RPMI7951 (cell line): ENCODE data around the gene GZF1. TPM values are rescaled to one million over a fixed set of nuclear protein-coding genes. Genes with fewer than 3 reads are reported as not detected.

Experiments
- DNase-seq: peaks from one replicate; pipeline ENCODE4 v3.0.0-alpha.2; 2012; ENCODE audit warnings: low read depth
- total RNA-seq: library from RNA; depleted of rRNA; stranded (reverse); fragments of >200 nt; shearing (Covaris generic); gene quantifications from 2 replicates; pipeline ENCODE4 v1.2.3, GENCODE V29; 2014; rRNA removed

GZF1 gene
- total RNA-seq, 1 experiment from 2014 or later = 16.2 TPM

GRCh38 chr20:23407781-23408464, 45.9 kb downstream of the GZF1 start:
- no peak for DNase-seq

DNA sequence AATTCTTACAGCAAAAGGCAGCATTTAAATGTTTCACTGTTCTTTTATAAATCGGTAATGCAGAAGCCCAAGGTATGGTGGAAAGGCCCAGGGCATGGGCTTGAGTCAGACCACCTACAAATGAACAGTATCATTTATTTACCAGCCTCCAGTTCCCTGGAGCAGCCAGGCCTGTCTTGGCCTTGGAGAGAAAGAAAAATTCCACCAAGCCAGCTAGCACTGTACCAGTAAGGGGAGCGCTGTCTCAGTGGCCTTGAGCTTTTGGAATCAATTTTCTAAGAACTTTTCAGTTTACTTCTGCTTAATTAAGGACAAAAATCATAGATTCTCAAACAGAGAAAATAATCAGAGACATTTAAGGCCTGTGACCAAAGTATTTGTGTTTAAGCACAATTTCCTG, 47.0 kb downstream of the GZF1 start:
- DNase-seq = no peak

DNA sequence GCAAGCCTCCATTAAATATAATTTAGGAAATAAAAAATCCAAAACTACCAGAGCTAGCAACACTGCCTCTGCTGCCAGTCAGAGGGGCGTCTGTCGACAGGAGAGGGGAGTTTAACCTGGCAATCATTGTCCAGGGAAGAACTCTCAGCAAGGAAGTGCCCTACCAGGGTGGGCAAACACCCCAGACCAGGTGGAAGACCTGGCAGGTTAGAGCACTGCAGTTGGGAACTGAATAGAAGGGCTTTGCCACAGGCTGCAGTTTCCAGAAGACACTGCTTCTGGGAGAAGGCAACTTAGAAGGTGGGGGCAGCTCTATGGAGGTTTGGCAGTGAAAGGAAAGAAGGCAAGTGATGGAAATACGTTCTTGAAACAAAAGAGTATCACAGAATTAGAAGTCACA, 47.8 kb downstream of the GZF1 start:
- DNase-seq = no peak

- no peak for DNase-seq
Observed at GRCh38 chr20:23410916-23411695, 49.1 kb downstream of the GZF1 start.

GRCh38 chr20:23412026-23412425, 50.0 kb downstream of the GZF1 start:
- no peak for DNase-seq

- DNase-seq = no peak
Observed at GRCh38 chr20:23413862-23414422, 52.0 kb downstream of the GZF1 start.

GRCh38 chr20:23414526-23415188, 52.7 kb downstream of the GZF1 start:
- no peak for DNase-seq

- DNase-seq = no peak
Observed at GRCh38 chr20:23415555-23415954, 53.6 kb downstream of the GZF1 start.

- peak; percentile 38 for DNase-seq
Observed at GRCh38 chr20:23415959-23416583, 54.1 kb downstream of the GZF1 start.

GRCh38 chr20:23417861-23418260, 55.9 kb downstream of the GZF1 start:
- DNase-seq = no peak

DNA sequence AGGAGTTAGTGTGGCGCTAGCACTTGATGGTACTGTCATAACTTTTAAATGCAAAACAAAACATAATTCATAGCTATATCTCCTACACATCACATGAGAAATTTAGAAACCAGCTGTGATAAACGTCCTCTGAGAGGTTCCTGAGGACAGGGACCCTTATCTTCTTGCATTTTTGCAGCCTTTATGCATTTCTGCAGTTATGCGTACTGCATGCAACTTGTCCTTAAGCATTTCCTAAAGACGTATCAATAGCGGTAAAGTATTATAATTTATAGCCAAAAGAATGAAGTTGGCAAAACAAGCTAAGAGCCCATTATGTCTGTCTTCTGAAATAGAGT, 57.6 kb downstream of the GZF1 start:
- DNase-seq = no peak

DNA sequence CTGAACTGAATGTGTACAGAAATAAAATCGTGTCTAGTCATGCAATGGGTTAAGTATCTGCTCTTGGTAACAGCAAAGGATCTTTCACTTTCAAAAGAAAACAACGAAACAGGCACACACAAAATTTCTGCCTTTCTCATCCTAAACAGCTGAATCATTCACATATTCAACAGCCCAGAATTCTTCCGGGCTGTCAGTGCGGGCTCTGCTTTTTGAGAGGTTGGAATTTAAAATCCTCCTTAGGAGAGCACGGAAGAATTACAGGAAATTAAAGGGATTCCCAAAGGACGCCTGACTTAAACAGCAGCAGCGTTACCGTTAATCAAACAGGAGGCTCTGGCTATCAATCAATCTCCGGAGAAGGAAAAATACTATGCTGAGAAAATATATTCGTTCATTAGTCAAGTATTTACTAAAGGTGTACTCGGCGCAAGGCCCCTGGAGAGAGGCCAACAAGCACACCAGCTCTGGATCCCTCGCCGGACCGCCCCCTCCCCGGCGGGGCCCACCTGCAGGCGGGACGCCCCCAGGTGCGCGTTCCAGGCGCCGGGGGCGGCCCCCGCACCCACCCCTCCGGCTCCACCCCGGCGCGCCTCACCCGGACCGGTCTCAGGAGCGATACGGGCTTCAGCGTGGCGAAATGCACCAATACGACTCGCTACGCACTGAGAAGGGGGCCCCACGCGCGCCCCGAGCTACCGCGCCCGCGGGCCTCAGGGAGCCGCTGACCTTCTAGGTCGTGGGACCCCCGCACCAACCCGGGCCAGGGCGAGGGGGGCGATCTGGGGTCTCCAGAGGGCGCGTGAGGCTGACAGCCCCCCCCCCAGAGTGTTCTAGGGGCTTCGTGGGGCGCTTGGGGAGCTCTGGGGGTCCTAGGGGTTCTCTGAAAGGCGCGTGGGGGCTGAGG, 58.3 kb downstream of the GZF1 start:
- peak; percentile 71 for DNase-seq

DNA sequence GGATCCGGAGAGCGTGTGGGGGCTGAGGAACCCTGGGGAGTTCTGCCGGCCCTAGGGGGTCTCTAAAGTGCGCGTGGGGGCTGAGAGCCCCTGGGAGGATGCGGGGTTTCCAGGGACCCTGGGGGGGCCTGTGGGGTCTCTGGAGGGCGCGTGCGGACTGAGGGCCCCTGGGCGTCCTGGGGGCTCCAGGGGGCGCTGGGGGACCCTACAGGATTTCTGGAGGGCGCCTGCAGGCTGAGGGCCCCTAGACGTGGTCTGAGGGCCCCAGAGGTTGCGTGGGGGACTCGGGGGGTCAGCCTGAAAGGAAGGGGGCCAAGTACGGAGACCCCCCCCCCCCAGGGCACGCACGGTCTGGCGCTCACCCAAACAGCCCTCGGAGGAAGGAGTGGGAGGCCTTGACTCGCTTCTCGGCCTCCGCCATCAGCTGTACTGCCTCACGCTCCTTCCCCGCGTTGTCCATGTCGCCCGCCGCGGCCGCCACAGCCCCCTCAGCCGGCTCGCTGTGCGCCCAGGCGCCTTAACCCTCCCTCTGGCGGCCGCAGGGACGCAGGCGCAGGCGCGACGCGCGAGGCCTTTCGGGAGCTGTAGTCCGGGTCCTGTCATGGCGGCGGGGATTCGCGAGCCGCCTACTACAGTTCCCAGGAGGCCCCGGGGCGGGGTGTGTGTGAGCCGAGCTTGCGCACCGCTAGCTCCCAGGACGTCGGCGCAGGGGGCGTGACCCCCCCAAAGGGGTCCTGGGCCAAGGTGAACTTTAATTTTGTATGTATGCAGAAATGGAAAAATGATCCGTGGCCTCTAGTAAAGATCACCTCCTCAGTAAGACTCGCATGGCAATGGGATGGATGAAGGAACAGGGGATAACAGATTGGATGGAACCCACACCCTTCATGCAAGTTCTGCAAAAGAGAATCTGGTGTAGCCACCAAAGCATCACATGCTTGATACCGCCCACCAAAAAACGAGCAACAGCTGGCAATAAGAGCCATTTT, 59.3 kb downstream of the GZF1 start, which contains the start of gene NAPB:
TSS of gene NAPB (minus strand) at position 546 of the 989 bp plus-strand sequence. CDS start at position 460, 86 bp downstream.
- DNase-seq = peak; percentile 94

Other genes starting within 250 kb of the GZF1 start
- 74.9 and 96.8 TPM in 2 replicates for gene NXT1, start 11.4 kb upstream of the GZF1 start, total RNA-seq
- gene NAPB, start 59.3 kb downstream of the GZF1 start, total RNA-seq = 7.6 and 8.7 TPM in 2 replicates
- not detected in 2 replicates for gene CSTL1, start 77.5 kb downstream of the GZF1 start, total RNA-seq
- not detected in 2 replicates for gene CST11, start 90.7 kb downstream of the GZF1 start, total RNA-seq
- gene CST8, start 128.9 kb downstream of the GZF1 start, total RNA-seq = not detected in 2 replicates
- not detected in 2 replicates for gene CST9L, start 206.3 kb downstream of the GZF1 start, total RNA-seq
- not detected in 2 replicates for gene CST9, start 243.7 kb downstream of the GZF1 start, total RNA-seq